SIG-M5 (cell line): ENCODE measurements around the gene FHDC1.
"Not testable (repeated sequence)": the region's sequence is repeated elsewhere in the genome, so short reads cannot be mapped to it uniquely, and the experiment has no call there.

Experiments used
- DNase-seq: peaks from one replicate; lab custom pipeline; 2025; lab: John Stamatoyannopoulos, UW

The FHDC1 gene

GRCh38 chr4:152935631-152936445, at the start of gene FHDC1:
Gene FHDC1 (plus strand): TSS chr4:152936323. CDS start chr4:152943058, 6,735 bp downstream.
- no peak for DNase-seq

GRCh38 chr4:152887981-152888380, 48.1 kb upstream of the FHDC1 start:
- no peak for DNase-seq

GRCh38 chr4:152892974-152893373, 43.1 kb upstream of the FHDC1 start:
- no peak for DNase-seq

DNA sequence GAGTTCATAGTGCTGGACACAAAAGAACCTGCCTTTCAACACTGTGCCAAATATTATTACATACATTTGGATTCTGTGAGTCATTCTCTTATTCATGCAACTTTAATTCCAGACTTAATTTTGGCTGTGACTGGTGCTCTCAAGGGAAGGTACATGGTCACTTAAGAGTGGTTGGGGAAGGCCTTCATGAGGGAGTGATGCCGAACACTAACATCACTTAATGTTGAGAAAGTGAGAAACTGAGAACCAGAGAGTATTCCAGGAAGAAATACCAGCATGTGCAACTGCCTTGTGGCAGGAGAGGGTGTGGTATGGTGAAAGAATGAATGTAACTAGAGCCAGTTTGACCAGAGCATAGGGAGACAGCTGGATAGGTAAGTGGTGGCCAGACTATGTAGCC, 41.5 kb upstream of the FHDC1 start:
- DNase-seq: no peak

- DNase-seq: peak; percentile 5
These were observed 39.3 kb upstream of the FHDC1 start for GRCh38 chr4:152896811-152897210.

DNA sequence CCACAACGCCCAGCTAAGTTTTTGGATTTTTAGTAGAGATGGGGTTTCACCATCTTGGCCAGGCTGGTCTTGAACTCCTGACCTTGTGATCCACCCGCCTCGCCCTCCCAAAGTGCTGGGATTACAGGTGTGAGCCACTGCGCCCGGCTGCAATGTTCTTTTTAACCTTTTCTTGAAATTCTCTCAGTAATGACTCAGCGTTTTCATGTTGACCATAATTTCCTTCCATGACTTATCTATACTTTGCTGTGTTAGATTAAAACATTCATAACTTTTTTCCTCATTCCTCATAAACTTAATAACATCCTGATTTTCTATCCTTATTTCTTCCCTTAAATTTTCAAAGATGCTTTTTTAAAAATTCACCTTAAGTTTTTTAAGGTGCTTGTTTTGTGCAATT, 38.0 kb upstream of the FHDC1 start:
- not testable (repeated sequence) for DNase-seq

DNA sequence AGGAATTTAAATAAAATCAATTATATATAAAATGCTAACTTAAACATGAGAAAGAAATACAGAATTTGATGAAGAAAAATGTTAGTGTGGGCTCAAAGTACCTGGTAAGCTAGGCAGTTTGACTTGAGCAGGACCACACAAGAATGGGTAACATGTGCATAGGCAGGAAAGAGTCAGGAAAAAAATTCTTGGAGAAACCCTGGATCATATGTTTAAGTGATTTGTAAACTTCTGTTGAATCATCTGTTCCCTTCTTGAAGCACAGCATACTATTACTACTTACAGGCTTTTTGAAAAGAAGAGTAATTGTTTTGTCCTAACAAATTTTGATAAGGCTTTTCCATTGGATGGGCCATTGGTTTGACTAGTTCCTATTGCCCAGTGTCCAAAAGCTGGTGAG, 37.5 kb upstream of the FHDC1 start:
- DNase-seq: no peak

DNA sequence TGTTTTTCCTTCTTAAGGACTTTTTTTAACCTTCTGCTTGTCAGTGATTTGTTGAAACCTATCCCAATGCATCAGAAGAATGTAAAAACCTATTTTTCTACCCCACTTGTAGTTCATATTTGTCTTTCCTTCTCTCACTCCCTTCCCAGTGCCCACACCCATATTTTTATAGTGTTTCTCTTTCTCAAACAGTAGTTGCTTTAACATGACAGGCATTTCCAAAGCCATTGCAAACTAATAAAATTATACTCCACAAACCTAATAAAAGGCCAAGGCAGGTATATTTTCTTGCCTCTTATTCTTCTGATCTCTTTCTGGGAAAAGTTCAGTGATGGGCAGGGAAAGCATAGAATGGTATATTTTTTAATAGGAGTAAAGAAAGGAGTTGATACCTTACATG, 35.7 kb upstream of the FHDC1 start:
- DNase-seq: no peak

- DNase-seq: no peak
These were observed 34.9 kb upstream of the FHDC1 start for GRCh38 chr4:152901205-152901604.

- DNase-seq: no peak
These were observed 32.5 kb upstream of the FHDC1 start for GRCh38 chr4:152903658-152904057.

GRCh38 chr4:152909901-152910300, 26.2 kb upstream of the FHDC1 start:
- no peak for DNase-seq

DNA sequence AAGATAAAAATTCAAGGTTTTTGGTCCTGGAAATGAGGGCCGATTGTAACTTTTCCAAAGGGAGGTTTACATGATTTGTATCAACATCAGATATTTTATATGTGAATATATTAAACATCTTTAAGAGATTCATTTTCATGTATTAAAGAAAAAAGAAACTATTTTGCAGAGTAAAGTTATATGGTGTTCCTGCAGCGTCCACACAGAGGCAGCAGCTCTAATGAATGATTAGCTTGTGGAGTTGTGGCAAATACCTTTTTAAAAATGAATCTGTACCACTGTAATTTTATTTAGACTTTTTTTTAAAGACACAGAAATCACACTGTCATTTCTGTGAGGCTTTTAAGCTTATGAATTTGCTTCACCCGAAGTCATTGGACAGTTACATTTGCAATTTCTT, 25.6 kb upstream of the FHDC1 start:
- DNase-seq: no peak

DNA sequence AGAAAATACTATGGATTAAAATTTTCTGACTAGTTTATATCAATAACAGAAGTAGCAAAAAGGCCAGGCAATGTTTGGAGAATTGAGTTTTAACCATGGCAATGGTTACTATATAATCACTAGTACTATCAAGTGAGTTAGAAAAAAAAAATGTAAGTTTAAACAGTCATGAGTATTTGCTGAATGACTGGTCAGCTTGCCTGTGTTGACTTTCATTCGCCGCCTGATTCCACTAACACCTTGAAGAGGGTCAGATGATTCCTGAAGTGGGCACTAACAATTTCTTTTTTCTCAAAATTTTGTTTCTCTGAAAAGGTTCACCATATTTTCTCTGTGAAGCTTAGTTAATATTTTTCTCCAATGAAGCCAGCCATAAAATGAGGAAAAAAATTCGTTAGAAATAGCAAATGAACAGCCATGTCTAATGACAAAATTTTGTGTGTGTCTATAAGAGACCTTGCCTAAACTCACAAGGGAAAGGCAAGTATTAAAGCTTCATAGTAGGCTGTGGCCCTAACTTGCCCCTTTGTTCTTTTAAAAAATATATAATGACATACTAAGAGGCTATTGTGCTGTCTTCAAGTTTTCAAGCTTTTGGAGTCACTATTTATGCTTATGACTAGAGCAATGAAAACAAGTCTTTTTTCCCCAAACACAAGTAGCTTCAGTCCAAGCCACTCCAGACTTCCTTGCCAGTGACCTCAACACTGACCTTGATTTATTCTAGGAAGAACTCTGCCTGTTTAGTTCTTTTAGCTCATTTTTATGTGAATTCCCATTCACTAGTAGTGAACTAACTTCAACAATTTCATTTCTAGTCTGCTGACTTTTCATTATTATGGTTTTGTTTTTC, 18.4 kb upstream of the FHDC1 start:
- no peak for DNase-seq

- no peak for DNase-seq
These were observed 16.3 kb upstream of the FHDC1 start for GRCh38 chr4:152919826-152920225.

GRCh38 chr4:152920768-152921167, 15.4 kb upstream of the FHDC1 start:
- DNase-seq: no peak

- DNase-seq: no peak
These were observed 14.8 kb upstream of the FHDC1 start for GRCh38 chr4:152921284-152921683.

- no peak for DNase-seq
These were observed 10.3 kb upstream of the FHDC1 start for GRCh38 chr4:152925851-152926250.

DNA sequence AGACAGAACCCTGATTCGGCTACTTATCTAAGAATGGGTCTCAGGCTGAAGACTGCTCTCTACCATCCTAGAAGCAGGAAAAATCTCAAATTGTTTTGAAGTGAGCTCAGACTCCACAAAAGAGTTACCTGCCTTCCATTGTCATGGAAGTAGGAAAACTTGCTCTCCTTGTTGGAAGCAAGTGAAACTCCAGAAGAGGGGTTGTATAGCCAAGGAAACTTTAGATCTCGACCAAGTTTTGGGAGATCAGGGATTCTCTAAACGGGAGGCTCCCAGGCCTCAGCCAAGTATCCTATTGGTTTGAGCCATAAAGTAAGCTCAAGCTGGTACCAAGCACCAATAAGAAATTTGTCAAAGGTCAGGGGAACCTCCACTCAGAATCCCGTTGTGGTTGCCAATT, 9.2 kb upstream of the FHDC1 start:
- no peak for DNase-seq

DNA sequence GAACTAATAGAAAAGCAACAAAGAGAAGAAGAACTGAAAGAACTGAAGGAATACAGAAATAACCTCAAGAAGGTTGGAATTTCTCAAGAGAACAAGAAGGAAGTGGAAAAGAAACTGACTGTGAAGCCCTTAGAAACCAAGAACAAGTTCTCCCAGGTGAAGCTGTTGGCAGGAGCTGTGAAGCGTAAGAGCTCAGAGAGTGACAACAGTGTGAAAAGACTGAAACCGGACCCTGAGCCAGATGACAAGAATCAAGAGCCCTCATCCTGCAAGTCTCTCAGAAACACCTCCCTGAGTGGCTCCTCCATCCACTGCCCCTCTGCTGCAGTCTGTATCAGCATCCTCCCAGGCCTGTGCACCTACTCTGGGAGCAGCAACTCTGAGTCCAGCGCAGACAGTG, 8.4 kb upstream of the FHDC1 start:
- no peak for DNase-seq

DNA sequence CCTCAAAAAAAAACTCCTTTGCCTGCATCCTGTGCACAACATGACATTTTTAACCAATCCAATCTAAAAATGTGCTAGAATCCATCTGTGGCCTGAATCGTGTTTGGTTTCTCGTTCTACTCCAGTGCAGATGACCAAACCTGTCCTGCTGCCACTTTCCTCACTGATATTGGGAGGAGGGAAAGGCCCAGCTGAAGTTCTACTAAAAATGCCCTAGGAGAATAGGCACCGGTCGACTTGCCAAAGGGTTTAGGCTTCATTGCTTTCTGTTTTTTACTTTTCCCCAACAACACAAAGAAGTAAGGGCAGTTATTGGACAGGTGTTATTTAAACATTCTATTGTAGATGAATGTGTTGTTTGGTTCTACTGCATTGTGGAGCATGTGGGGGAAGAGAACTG, 7.8 kb upstream of the FHDC1 start:
- DNase-seq: no peak

DNA sequence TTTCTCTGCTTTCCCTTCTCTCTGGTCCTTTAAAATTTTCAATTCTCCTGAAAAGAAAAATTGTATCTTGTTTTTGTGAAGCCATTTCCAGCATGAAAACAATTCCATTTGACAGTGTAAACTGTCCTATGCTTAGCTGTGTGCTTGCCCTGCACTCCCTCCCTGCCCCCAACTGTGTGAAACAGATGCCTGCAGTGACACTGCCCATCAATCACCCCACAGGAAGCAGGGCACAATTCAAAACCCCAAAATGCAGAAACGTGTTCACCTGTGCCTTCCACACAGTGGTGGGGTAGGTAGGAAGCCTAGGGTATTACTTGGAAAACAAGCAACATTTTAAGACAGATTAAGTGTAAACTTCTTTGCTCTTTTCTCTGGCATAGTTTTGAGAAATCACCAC, 6.2 kb upstream of the FHDC1 start:
- no peak for DNase-seq

DNA sequence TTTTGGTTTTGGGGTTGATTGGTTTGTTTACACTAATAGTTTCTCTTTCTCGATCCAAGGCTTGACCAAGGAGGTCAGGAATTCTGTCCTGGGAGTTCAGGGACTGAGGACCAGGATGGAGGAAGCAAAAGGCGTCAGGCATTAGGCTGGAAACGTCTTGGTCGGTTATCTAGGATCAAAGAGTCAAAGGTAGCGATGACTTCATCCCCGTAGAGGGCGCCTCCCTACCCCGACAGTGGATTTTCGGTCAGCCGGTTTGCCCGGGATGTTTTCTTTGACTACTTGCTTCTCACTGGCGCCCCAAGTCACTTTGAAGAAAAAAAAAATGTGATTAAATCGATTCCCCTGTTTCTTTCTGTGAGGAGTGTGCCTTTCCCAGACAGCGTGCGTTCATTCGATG, 980 bp upstream of the FHDC1 start:
- DNase-seq: no peak
